HUES48 (cell line): ENCODE data around the gene PRKAR1B.

Source experiments
- H3K27ac ChIP-seq: one replicate; pipeline ENCODE4 v1.7.0; 2013; ENCODE audit warnings: low read depth, low read length, inconsistent platforms
- H3K27me3 ChIP-seq: 2 replicates; pipeline ENCODE4 v1.6.1; 2013; ENCODE audit warnings: mild to moderate bottlenecking, low read length; ENCODE audit not compliant: control insufficient read depth, insufficient read depth
- H3K36me3 ChIP-seq: 2 replicates; pipeline ENCODE4 v1.6.1; 2013; ENCODE audit warnings: low read length; ENCODE audit not compliant: control insufficient read depth, insufficient read depth
- H3K4me1 ChIP-seq: 2 replicates; pipeline ENCODE4 v1.6.1; 2013; ENCODE audit warnings: mild to moderate bottlenecking, low read length; ENCODE audit not compliant: control insufficient read depth, insufficient read depth
- H3K4me3 ChIP-seq: 2 replicates; pipeline ENCODE4 v1.5.1; 2013; ENCODE audit warnings: mild to moderate bottlenecking, low read depth, low read length
- H3K9ac ChIP-seq: 2 replicates; pipeline ENCODE4 v1.6.1; 2013; ENCODE audit warnings: mild to moderate bottlenecking, low read depth, low read length, moderate library complexity
- H3K9me3 ChIP-seq: 2 replicates; pipeline ENCODE4 v1.6.1; 2013; ENCODE audit warnings: low read length; ENCODE audit not compliant: control insufficient read depth, insufficient read depth

Gene PRKAR1B

DNA sequence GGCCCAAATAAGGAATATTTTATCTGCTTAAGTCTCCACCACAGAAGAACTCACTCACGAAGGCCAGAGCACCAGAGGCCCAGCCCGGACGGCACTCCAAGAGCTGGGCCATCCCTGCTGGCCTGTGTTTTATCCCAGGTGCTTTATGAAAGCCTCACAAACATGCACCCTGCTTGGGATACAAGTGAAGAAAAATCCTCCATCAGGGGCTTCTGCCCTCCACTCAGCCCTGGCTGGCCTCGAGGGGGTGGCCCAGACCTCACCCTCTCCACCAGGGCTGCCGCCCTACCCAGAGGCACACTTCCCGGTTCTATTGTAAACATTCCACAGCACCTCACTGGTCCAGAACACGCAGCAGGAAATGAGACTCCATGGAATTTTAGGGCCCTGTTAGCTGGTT lies 20.4 kb downstream of the PRKAR1B start:
- H3K9me3 ChIP-seq = 0 out of 2 replicates have a peak, but pooled peaks cover 3% of the 10 kb centered on the region
- no peak overlapping the region for H3K4me3 ChIP-seq
- peaks cover 12% of the 10 kb centered on the region for H3K36me3 ChIP-seq
- no peaks in the 10 kb centered on the region for H3K27me3 ChIP-seq
- no peak overlapping the region for H3K9ac ChIP-seq
- no peaks in the 10 kb centered on the region for H3K4me1 ChIP-seq
- H3K27ac ChIP-seq = no peak overlapping the region

DNA sequence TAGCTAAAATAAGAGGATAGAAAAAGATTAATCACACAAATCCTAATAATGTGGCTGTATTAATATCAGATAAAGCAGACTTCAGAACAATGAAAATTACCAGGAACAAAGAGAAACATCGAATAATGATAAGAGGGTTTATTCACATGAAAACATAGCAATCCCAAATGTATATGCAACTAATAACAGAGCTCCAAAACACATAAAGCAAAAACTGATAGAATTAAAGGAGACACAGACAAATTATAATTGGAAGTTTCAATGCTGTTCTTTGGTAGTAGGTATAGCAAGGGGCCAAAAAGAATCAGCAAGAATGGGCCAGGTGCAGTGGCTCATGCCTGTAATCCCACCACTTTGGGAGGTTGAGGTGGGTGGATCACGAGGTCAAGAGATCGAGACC lies 24.0 kb downstream of the PRKAR1B start:
- Histone ChIP-seq H3K4me1 (no peaks in the 10 kb centered on the region), H3K27me3 (no peaks in the 10 kb centered on the region), H3K9me3 (0 out of 2 replicates have a peak, but pooled peaks cover 3% of the 10 kb centered on the region), H3K4me3 (no peak overlapping the region), H3K27ac (no peak overlapping the region), H3K9ac (no peak overlapping the region), H3K36me3 (peaks cover 22% of the 10 kb centered on the region)

DNA sequence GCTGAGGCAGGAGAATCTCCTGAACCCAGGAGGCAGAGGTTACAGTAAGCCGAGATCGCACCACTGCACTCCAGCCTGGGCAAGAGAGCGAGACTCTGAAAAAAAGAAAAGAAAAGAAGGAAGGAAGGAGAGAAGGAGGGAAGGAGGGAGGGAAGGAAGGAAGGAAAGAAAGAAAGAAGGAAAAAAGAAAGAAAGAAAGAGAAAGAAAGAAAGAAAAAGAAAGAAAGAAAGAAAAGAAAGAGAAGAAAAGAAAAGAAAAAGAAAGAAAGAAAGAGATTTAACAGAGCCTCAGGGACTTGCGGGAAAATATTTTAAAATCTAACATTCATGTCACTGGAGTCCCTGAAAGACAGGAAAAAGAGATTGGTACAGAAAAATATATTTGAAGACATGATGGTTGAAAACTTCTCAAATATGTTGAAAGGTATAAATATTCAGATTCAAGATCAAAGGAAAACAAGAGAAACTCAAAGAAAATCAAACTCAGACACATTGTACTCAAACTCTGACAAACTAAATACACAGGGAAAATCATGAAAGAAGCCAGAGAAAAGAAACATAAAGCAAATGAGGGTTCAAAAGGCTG lies 25.9 kb downstream of the PRKAR1B start:
- Histone ChIP-seq H3K4me3 (no peak overlapping the region), H3K9me3 (0 out of 2 replicates have a peak, but pooled peaks cover 3% of the 10 kb centered on the region), H3K36me3 (peaks cover 17% of the 10 kb centered on the region), H3K4me1 (no peaks in the 10 kb centered on the region), H3K9ac (no peak overlapping the region), H3K27ac (no peak overlapping the region), H3K27me3 (no peaks in the 10 kb centered on the region)

DNA sequence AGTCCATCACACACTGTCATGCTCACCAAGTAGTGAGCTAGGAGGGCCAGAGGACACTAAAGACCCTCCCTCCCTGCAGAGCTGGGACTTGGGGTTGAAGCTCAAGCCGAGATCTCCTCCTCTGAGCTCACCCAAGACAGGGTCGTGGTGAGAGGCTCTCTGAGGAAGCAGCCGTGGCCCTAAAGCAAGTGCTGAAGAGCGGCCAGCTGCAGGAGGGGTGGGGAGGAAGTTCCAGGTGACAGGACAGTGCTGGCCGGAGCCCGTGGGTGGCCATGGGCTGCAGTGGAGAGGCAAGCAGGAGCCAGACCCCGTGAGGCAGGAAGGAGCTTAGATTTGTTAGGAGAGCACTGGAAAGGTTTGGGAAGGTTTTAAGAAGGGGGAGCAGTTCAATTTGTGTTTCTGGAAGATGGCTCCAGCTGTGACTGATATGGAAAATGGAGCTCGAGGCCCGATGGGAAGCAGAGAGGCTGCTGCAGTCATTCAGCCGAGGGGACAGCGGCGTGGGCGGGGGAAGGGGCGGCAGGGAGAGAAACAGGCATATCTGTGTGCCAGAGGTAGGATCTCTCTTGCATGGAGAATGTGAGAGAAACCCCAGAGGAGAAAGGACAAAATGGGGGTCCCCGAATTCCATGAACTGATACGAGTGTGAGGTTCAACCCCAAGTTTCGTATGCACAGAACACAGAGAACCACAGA lies 27.5 kb downstream of the PRKAR1B start:
- Histone ChIP-seq H3K9ac (no peak overlapping the region), H3K4me1 (no peaks in the 10 kb centered on the region), H3K9me3 (0 out of 2 replicates have a peak, but pooled peaks cover 3% of the 10 kb centered on the region), H3K27ac (no peak overlapping the region), H3K27me3 (no peaks in the 10 kb centered on the region), H3K36me3 (peaks cover 17% of the 10 kb centered on the region), H3K4me3 (no peak overlapping the region)

DNA sequence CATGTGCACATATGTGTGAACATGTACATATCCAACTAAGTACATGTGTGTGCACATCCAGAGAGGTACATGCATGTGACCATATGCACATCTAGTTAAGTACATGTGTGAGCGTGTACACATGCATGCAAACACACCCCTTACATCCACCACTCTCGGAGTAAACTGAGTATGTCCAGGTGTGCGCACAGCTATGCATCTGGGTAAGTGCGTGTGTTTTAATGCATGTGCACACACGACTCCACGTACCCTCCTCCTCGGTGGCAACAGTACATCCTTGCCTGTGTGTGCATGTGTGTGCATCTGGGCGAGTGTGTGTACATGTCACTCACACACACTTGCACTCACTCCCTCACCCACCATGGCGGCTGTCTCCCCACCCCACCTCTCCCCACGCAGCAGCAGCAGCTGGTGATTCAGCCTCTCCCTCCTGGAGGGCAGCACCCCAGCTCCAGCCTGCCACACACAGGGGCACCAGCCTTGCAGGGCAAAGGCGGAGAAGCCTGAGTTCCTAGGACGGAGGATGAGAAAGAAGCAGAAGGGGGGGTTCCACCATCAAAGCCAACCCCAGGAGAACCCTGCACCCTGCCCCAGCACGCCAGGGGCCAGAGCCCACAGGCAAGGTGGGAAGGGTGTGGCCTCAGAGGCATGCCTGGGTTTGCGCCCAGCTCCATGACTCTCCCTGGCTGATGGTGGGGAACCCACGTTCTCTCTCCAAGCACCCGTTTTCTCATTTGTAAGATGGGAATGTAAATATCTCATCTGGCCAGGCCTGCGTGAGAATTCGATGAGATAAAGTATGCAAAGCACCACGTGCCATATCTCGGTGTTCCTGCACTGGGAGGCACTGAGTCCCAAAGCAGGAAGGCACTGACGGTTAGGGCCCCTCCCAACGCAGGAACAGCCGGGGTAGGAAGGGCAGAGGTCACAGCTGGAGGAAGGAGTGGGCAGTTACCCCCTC lies 28.3 kb downstream of the PRKAR1B start:
- H3K4me3 ChIP-seq = no peak overlapping the region
- H3K36me3 ChIP-seq = peaks cover 17% of the 10 kb centered on the region
- H3K9me3 ChIP-seq = 0 out of 2 replicates have a peak, but pooled peaks cover 3% of the 10 kb centered on the region
- H3K27ac ChIP-seq = no peak overlapping the region
- H3K27me3 ChIP-seq = no peaks in the 10 kb centered on the region
- no peak overlapping the region for H3K9ac ChIP-seq
- H3K4me1 ChIP-seq = no peaks in the 10 kb centered on the region

DNA sequence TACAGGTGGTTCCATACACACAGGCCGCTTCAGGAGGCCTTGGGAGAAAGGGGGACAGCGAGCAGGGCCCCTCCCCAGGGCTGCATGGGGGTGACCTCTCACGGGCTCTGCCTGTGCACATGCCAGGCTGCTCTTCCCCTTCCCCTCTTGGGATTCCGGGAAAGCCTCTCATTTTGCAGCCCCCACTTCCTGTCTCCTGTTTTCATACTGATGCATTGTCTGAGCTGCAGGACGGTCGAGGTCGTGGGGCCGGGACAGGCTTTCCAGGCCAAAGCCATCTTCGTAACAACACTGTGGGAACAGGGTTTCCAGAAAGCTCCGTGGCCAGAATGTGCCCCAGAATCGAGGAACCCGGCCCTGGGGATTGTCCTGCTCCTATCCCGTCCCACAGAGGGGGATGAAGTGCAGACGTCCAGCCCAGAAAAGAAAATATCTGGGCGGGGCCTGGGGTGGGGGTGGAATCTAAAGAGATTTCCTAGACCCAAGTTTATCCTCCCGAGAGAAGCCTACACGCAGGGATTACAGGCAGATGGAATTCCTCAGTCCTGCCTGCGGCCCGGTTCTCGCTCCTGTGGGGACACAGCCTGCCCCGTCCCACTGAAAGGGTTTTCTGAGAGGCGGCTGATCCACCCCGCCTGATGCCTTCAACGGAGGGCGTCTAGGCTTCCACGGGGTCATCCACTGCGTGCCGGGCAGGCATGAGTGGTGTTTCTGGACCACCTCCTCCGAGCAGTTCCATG lies 30.1 kb downstream of the PRKAR1B start:
- H3K36me3 ChIP-seq = peaks cover 23% of the 10 kb centered on the region
- no peak overlapping the region for H3K9ac ChIP-seq
- no peaks in the 10 kb centered on the region for H3K9me3 ChIP-seq
- H3K4me1 ChIP-seq = no peaks in the 10 kb centered on the region
- no peak overlapping the region for H3K27ac ChIP-seq
- H3K27me3 ChIP-seq = no peaks in the 10 kb centered on the region
- no peak overlapping the region for H3K4me3 ChIP-seq

DNA sequence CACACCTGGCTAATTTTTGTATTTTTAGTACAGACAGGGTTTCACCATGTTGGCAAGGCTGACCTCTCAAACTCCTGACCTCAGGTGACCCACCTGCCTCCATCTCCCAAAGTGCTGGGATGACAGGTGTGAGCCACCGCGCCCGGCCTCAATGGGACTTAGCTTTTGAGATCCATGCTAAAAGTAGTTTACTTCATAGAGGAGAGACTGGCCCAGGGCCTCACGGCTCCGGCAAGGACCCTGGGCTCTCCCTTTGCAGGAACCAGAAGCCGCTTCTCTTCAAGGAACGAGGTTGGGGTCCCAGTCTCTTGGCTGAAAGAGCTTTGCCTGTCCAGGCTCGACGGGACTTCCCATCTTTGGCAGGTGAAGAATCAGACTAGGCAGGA lies 30.7 kb downstream of the PRKAR1B start:
- Histone ChIP-seq H3K4me1 (no peaks in the 10 kb centered on the region), H3K27me3 (no peaks in the 10 kb centered on the region), H3K4me3 (no peak overlapping the region), H3K36me3 (peaks cover 23% of the 10 kb centered on the region), H3K9me3 (no peaks in the 10 kb centered on the region), H3K27ac (no peak overlapping the region), H3K9ac (no peak overlapping the region)

DNA sequence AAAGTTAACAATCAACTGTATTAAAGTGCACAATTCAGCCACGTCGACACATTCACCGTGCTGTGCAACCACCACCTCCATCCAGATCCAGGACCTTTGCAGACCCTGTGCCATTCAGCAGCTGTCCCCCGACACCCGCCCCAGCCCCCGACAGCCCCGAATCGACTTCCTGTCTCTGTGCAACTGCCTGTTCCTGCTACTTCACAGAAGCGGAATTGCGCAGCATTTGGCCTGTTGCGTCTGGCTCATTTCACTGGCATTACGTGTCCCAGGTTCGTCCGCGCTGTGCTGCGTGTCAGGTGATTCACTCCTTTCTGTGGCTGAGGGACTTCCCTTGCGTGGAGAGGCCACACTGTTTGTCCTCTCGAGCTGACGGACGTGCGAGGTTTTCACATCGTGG lies 33.8 kb downstream of the PRKAR1B start:
- Histone ChIP-seq H3K9ac (no peak overlapping the region), H3K27ac (no peak overlapping the region), H3K36me3 (peaks cover 18% of the 10 kb centered on the region), H3K4me1 (no peaks in the 10 kb centered on the region), H3K27me3 (no peaks in the 10 kb centered on the region), H3K4me3 (no peak overlapping the region), H3K9me3 (peaks cover 8% of the 10 kb centered on the region)

DNA sequence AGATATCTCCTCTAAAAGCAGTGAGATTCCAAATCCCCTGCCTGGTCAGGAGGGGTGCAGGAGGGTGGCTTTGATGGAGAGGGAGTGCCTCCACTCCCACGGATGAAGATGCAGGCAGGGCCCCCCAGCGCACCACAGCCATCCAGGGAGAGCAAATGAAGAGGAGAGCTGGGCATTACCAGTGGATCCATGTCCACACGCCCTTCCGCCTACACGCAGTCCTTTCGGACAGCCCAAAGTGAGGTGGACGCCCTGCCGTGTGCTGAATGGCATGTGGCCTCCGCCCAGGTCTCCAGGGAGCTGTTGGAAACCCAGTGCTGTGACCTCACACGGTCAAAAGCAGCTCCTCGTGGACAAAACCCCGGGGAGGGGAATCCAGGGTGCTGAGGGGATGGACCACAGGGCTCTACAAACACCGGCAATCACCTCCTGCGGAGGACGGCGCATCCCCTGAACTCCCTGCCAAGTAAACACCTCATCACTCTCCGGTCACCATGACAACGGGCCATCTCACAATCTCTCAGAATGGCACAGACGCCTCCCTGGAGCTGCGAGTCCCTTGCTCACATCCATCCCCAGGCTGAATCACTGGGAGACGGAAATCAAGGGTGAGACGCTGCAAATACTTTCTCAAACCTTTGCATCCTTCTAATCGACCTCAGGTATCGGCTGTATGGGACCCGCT lies 35.6 kb downstream of the PRKAR1B start:
- Histone ChIP-seq H3K4me3 (no peak overlapping the region), H3K27me3 (no peaks in the 10 kb centered on the region)

More for the DNA sequence above, 35.6 kb downstream of the PRKAR1B start:
- H3K36me3 ChIP-seq = peaks cover 18% of the 10 kb centered on the region
- no peak overlapping the region for H3K27ac ChIP-seq
- peaks cover 12% of the 10 kb centered on the region for H3K9me3 ChIP-seq
- no peaks in the 10 kb centered on the region for H3K4me1 ChIP-seq
- no peak overlapping the region for H3K9ac ChIP-seq
